ENCODE measurements around the gene ALG14.

Gene ALG14

DNA sequence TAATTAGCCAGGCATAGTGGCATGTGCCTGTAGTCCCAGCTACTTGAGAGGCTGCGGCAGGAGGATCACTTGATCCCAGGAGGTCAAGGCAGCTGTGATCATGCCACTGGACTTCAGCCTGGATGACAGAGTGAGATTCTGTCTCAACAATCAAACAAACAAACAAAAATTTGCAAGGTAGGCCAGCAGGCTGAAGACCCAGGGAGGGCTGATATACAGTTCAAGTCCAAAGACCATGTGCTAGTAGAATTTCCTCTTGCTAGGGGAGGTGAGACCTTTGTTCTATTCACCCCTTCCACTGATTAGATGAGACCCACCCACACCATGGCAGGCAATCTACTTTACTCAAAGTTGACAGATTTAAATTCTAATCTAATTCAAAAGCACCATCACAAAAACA, 114.7 kb downstream of the ALG14 start:
- H3K9me3 ChIP-seq (ENCODE audit: insufficient read depth, low read length, severe bottlenecking) = no peaks in the 10 kb centered on the region
- H3K4me1 ChIP-seq (ENCODE audit: insufficient read depth, low read length) = peaks cover 12% of the 10 kb centered on the region
- no peaks in the 10 kb centered on the region for H3K27me3 ChIP-seq (ENCODE audit: insufficient read depth, low read length, poor library complexity)
- H2AFZ ChIP-seq (ENCODE audit: low read depth, low read length) = no peak overlapping the region
- TF ChIP-seq EZH2 (IDR thresholded peaks at IDR 0.05; ENCODE audit: borderline replicate concordance, low read depth, low read length, severe bottlenecking) = no peak
- TF ChIP-seq, protein P1, sequence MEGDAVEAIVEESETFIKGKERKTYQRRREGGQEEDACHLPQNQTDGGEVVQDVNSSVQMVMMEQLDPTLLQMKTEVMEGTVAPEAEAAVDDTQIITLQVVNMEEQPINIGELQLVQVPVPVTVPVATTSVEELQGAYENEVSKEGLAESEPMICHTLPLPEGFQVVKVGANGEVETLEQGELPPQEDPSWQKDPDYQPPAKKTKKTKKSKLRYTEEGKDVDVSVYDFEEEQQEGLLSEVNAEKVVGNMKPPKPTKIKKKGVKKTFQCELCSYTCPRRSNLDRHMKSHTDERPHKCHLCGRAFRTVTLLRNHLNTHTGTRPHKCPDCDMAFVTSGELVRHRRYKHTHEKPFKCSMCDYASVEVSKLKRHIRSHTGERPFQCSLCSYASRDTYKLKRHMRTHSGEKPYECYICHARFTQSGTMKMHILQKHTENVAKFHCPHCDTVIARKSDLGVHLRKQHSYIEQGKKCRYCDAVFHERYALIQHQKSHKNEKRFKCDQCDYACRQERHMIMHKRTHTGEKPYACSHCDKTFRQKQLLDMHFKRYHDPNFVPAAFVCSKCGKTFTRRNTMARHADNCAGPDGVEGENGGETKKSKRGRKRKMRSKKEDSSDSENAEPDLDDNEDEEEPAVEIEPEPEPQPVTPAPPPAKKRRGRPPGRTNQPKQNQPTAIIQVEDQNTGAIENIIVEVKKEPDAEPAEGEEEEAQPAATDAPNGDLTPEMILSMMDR (IDR thresholded peaks at IDR 0.05; ENCODE audit: borderline replicate concordance, extremely low read depth, low read length, poor library complexity, severe bottlenecking) = no peak
- DNase-seq (no peak), ATAC-seq (ENCODE audit: insufficient read depth, low read depth) (no peak)
- H3K9ac ChIP-seq (ENCODE audit: low read depth, low read length) = no peak overlapping the region
- no peak overlapping the region for H3K27ac ChIP-seq (ENCODE audit: low read length)
- H4K20me1 ChIP-seq (ENCODE audit: insufficient read depth, low read length) = no peaks in the 10 kb centered on the region
- no peaks in the 10 kb centered on the region for H3K36me3 ChIP-seq (ENCODE audit: insufficient read depth, low read length)
- H3K4me2 ChIP-seq (ENCODE audit: insufficient read depth, low read length) = no peak overlapping the region
- no peak overlapping the region for H3K4me3 ChIP-seq (ENCODE audit: low read depth in 1 of 2, low read length in 2 of 2)
- no peaks in the 10 kb centered on the region for H3K79me2 ChIP-seq (ENCODE audit: insufficient read depth, low read length)

DNA sequence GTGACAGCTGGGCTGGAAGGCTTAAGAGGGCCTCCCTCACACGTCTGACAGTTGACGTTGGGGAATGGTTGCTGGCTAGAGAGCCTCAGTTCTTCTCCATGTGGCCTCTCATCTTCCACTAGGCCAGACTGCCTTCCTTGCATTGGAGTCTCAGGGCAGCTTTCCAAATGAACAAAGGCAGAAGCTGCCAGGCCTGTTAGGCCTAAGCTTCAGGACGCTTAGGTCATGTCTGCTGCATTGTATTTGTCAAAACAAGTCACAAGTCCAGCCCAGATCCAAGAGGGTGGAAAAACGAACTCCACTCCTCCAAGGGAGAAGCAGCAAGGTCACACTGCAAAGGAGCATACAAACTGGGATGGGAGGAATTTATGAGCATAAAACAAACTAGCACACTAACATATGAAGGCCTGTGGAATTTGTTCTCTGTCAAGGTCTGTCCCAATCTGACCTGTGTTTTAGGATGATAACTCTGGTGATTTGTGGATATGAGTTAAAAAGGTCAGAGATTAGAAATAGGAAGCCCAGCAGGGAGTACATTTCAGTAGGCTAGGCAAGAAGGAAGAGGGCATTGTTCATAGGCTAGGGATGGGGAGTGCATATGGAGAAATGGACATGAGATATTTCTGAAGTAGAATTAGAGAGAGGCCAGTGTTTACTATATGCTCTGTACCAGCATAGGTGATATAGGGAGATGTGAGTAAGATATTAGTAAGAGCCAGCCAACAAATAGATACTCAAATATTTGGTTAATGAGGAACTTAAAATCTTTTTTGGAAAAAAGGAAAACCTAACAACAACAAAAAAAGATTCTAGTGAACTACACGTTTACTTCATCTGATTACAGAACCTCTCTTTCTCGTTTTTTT, 116.8 kb downstream of the ALG14 start:
- H3K4me1 ChIP-seq (ENCODE audit: insufficient read depth, low read length) = peaks cover 2% of the 10 kb centered on the region; the same call in 1 of the 2 replicates
- no peak overlapping the region for H3K9ac ChIP-seq (ENCODE audit: low read depth, low read length)
- H2AFZ ChIP-seq (ENCODE audit: low read depth, low read length) = no peak overlapping the region
- TF ChIP-seq, protein P1 (IDR thresholded peaks at IDR 0.05; ENCODE audit: borderline replicate concordance, extremely low read depth, low read length, poor library complexity, severe bottlenecking) = no peak
- H3K36me3 ChIP-seq (ENCODE audit: insufficient read depth, low read length) = no peaks in the 10 kb centered on the region
- no peak overlapping the region for H3K4me3 ChIP-seq (ENCODE audit: low read depth in 1 of 2, low read length in 2 of 2)
- H3K4me2 ChIP-seq (ENCODE audit: insufficient read depth, low read length) = no peak overlapping the region
- no peaks in the 10 kb centered on the region for H4K20me1 ChIP-seq (ENCODE audit: insufficient read depth, low read length)
- no peaks in the 10 kb centered on the region for H3K79me2 ChIP-seq (ENCODE audit: insufficient read depth, low read length)
- DNase-seq (no peak), ATAC-seq (ENCODE audit: insufficient read depth, low read depth) (no peak)
- no peaks in the 10 kb centered on the region for H3K9me3 ChIP-seq (ENCODE audit: insufficient read depth, low read length, severe bottlenecking)
- H3K27me3 ChIP-seq (ENCODE audit: insufficient read depth, low read length, poor library complexity) = no peaks in the 10 kb centered on the region
- H3K27ac ChIP-seq (ENCODE audit: low read length) = no peak overlapping the region

DNA sequence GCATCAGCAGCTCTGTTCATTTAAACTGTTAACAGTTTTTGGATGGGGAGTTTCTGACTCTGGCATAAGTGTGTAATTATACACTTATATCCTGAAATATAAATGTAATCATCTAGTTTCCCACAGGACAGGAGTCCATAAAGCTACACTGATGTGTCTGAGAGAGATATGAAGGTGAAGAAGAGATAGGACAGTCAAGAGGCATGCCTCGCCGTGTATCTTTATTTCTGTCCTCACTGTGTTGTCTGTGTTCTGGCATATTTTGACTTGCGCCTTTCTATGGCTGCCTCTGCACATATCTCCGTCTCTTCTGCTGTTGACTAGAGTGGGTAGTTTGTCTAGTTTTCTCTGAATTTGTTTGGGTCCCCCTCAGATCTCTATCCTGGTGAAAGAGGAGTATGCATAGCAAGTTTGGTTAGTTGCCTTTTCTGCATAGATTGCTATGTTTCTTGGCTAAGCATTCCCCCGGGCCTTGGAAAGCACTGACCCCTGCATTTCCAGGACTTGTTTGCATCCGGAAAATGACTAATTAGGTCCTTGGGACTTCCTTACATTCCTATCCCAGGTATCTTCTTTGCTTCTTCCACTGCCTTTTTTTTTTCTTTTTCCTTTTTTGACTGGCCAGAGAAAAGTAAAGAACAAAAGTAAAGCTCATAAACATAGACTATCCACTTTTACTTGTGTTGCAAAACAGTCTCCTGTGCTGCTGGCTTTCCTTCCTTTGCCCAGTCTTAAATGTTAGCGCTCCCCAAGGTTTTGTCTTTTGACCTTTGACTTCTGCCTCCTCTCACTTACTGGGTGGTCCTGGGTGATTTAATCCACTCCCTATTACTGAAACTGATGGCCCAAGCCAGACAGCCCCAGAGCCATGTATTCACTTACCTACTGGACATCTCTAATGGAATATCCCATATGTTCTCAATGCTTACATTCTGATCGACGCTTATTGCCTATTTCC, 118.2 kb downstream of the ALG14 start:
- Histone ChIP-seq H2AFZ (ENCODE audit: low read depth, low read length) (no peak overlapping the region), H3K79me2 (ENCODE audit: insufficient read depth, low read length) (no peaks in the 10 kb centered on the region), H3K9me3 (ENCODE audit: insufficient read depth, low read length, severe bottlenecking) (no peaks in the 10 kb centered on the region), H3K36me3 (ENCODE audit: insufficient read depth, low read length) (no peaks in the 10 kb centered on the region), H3K4me1 (ENCODE audit: insufficient read depth, low read length) (peaks cover 16% of the 10 kb centered on the region), H3K4me2 (ENCODE audit: insufficient read depth, low read length) (no peak overlapping the region), H3K4me3 (ENCODE audit: low read depth in 1 of 2, low read length in 2 of 2) (no peak overlapping the region), H3K27ac (ENCODE audit: low read length) (no peak overlapping the region), H4K20me1 (ENCODE audit: insufficient read depth, low read length) (no peaks in the 10 kb centered on the region), H3K27me3 (ENCODE audit: insufficient read depth, low read length, poor library complexity) (no peaks in the 10 kb centered on the region), H3K9ac (ENCODE audit: low read depth, low read length) (no peak overlapping the region)
- ATAC-seq (ENCODE audit: insufficient read depth, low read depth) (no peak), DNase-seq (no peak)
- TF ChIP-seq, protein P1 (IDR thresholded peaks at IDR 0.05; ENCODE audit: borderline replicate concordance, extremely low read depth, low read length, poor library complexity, severe bottlenecking) = no peak
- TF ChIP-seq EZH2 (IDR thresholded peaks at IDR 0.05; ENCODE audit: borderline replicate concordance, low read depth, low read length, severe bottlenecking) = no peak

Measured in DND-41 (cell line).